Activated T-cell treated with anti-CD3 and anti-CD28 coated beads for 1 hour (primary cell): Measurements from ENCODE around the gene MEGF6.

Source experiments
- DNase-seq: peaks from one replicate; pipeline ENCODE4 v3.0.0-alpha.2; 2020; ENCODE audit warnings: low read depth

The MEGF6 gene

GRCh38 chr1:3555131-3555920, 56.0 kb downstream of the MEGF6 start:
- DNase-seq = no peak

GRCh38 chr1:3553940-3554223, 57.4 kb downstream of the MEGF6 start:
- DNase-seq = no peak

- DNase-seq = no peak
Observed at GRCh38 chr1:3553166-3553939, 58.0 kb downstream of the MEGF6 start.

- DNase-seq = no peak
Observed at GRCh38 chr1:3552751-3553150, 58.6 kb downstream of the MEGF6 start.

GRCh38 chr1:3552176-3552575, 59.1 kb downstream of the MEGF6 start:
- no peak for DNase-seq

- DNase-seq = no peak
Observed at GRCh38 chr1:3551711-3552110, 59.6 kb downstream of the MEGF6 start.

- DNase-seq = no peak
Observed at GRCh38 chr1:3551290-3551678, 60.0 kb downstream of the MEGF6 start.

GRCh38 chr1:3550511-3551289, 60.6 kb downstream of the MEGF6 start:
- DNase-seq = no peak

GRCh38 chr1:3548895-3549294, 62.4 kb downstream of the MEGF6 start:
- no peak for DNase-seq

- DNase-seq = no peak
Observed at GRCh38 chr1:3548156-3548893, 63.0 kb downstream of the MEGF6 start.

- no peak for DNase-seq
Observed at GRCh38 chr1:3547055-3548005, 64.0 kb downstream of the MEGF6 start.

- no peak for DNase-seq
Observed at GRCh38 chr1:3546048-3546384, 65.3 kb downstream of the MEGF6 start.

- DNase-seq = no peak
Observed at GRCh38 chr1:3545363-3546047, 65.8 kb downstream of the MEGF6 start.

- DNase-seq = no peak
Observed at GRCh38 chr1:3544040-3544977, 67.0 kb downstream of the MEGF6 start.

- no peak for DNase-seq
Observed at GRCh38 chr1:3543076-3544039, 68.0 kb downstream of the MEGF6 start.

- DNase-seq = no peak
Observed at GRCh38 chr1:3542676-3543075, 68.6 kb downstream of the MEGF6 start.

GRCh38 chr1:3541936-3542335, 69.4 kb downstream of the MEGF6 start:
- DNase-seq = no peak

GRCh38 chr1:3541465-3541864, 69.8 kb downstream of the MEGF6 start:
- DNase-seq = no peak
